ENCODE measurements around the gene KRT9.
"Not testable (repeated sequence)": the region's sequence is repeated elsewhere in the genome, so short reads cannot be mapped to it uniquely, and the experiment has no call there.

The KRT9 gene, protein sequence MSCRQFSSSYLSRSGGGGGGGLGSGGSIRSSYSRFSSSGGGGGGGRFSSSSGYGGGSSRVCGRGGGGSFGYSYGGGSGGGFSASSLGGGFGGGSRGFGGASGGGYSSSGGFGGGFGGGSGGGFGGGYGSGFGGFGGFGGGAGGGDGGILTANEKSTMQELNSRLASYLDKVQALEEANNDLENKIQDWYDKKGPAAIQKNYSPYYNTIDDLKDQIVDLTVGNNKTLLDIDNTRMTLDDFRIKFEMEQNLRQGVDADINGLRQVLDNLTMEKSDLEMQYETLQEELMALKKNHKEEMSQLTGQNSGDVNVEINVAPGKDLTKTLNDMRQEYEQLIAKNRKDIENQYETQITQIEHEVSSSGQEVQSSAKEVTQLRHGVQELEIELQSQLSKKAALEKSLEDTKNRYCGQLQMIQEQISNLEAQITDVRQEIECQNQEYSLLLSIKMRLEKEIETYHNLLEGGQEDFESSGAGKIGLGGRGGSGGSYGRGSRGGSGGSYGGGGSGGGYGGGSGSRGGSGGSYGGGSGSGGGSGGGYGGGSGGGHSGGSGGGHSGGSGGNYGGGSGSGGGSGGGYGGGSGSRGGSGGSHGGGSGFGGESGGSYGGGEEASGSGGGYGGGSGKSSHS

DNA sequence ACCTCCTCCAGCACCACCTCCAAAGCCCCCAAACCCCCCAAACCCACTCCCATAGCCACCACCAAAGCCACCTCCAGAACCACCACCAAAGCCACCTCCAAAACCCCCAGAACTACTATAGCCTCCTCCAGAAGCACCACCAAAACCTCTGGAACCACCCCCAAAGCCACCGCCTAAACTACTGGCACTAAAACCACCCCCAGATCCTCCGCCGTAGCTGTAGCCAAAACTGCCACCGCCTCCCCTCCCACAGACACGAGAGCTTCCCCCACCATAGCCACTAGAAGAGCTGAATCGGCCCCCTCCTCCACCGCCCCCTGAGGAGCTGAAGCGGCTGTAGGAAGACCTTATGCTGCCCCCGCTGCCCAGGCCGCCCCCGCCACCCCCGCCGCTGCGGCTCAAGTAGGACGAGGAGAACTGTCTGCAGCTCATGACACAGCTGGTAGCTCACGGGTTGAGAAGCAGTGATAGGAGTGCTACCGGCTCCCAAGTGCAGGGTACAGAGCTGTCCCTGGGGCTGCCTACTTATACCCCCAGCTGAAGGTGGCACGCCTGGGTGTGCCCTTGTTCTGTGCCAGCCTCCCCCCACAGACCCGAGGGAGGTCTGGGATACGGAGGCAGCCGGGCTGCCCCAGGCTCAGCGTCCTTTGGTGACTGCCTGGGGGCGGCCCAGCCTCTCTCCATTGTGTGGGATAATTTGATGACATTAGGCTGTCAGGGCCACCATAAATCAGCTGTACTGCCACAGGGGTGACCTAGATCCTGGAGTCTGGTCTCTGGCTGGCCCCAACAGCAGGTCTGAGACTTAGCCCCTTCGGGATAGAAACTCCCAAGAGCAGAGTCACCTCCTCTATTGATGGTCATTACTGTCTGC lies at the start of gene KRT9:
TSS of gene KRT9 (minus strand) at position 499 of the 874 bp plus-strand sequence. CDS start at position 432, 67 bp downstream.
- no peak for DNase-seq (ENCODE audit: low read depth in 2 of 2, low spot score in 1 of 2)

DNA sequence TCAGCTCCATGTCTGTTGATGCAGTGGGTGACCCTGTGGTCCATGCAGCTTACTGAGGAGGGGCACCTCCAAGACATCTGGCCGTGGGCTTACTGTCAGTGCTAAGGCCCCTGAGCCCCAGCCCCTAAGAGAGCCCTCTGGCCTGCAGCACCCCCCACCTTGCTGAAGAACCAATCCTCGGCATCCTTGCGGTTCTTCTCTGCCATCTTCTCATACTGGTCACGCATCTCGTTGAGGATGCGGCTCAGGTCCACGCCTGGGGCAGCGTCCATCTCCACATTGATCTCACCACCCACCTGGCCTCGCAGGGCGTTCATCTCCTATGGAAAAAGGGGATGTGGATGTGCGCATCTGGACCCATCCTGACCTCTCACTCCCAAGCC lies 49.6 kb upstream of the KRT9 start:
- not testable (repeated sequence) for DNase-seq (ENCODE audit: low read depth in 2 of 2, low spot score in 1 of 2)

DNA sequence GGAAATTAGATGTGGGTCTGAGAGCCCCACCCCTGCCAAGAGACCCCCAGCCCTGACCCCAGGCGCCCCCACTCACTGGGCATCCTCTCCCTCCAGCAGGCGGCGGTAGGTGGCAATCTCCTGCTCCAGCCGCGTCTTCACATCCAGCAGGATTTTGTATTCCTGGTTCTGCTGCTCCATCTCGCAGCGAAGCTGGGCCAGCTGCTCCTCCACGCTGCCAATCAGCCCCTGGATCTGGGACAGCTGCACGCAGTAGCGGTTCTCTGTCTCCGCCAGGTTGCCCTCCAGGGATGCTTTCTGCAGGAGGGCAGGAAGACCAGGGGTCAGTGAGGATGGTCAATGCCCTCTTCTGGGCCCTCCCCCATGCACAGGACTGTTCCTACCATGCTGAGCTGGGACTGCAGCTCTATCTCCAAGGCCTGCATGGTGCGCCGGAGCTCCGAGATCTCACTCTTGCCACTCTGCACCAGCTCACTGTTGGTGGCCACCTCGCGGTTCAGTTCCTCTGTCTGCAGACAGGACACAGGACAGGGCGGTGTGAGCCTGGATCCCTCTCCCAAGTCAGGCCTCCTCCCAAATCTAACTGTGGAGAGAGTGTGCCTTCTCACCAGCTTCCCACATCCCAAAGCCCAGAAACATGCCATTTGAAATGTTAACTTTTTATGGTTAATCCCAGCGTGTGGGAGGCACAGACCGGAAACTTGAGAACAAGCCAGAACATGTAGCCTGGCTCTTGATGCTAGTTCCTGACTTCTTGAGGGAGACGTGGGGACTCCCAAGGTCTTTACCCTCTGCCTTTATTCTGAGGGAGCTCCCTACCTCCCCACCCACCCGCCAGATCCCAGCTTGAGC lies 49.0 kb upstream of the KRT9 start:
- no peak for DNase-seq (ENCODE audit: low read depth in 2 of 2, low spot score in 1 of 2)

DNA sequence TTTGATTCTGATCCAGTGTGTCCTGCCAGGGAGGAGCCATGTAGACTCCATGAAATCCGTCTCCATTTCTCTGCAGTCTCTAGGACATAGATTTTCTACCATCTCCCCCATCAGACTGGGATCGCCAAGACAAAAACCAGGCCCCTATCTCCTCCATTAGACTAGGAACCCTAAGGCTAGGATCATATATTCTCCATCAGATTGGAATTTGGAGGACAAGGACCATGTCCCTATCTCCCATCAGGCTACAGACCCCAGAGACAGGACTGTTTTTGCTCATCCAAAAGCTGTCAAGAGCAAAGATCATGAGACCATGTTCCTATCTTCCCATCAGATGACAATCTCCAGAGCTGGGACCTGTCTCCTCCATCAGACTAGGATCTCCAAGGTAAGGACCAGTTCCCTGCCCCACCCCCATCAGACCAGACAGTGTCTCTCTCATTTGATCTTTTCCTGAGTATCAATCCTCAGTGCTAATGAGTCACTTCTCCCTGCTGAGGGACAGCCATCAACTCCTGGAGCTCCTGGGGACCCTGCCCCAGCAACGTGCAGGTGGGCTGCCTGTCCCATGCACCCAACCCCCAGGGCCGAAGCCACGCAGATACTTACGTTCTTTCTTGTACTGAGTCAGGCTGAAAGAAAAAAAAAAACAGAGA lies 48.2 kb upstream of the KRT9 start:
- DNase-seq (ENCODE audit: low read depth in 2 of 2, low spot score in 1 of 2): not testable (repeated sequence)

DNA sequence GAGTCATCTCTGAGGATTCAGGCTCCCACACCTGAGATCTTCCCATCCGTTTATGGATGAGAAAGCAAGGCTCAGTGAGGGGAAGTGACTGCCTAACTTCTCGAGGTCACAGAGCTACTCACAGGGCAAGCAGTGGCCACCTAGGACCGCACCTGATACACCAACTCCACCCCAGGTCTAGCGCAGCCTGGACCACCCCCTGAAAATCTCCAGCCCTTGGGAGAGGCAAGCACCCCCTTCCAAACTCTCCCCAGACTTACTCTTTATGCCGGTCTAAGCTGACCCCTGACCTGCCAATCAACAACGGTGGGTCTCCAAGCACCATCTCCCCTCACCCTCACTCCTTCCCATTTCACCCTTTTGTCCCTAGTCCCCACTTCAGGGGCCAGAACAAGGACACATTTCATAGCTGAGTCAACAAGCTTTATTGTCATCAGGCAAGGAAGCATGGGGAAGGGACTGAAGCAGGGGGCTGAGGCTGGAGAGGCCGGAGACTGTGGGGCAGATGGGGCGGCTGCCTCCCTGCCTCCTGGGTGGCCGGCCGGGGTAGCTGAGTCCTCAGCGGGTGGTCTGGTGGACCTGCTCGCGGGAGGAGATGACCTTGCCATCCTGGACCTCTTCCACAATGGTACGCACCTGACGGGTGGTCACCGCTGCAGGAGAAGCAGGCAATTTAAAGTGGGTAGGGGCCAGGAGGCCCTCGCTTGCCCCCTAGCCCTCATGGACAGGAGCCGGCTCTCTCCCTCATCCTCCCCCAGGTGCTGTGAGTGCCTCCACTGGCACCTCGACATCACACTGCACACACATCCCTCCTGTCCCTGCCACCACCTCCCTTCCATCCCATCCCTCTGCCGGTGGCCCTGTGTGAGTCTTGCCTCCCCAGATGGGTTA lies 47.4 kb upstream of the KRT9 start:
- no peak for DNase-seq (ENCODE audit: low read depth in 2 of 2, low spot score in 1 of 2)

DNA sequence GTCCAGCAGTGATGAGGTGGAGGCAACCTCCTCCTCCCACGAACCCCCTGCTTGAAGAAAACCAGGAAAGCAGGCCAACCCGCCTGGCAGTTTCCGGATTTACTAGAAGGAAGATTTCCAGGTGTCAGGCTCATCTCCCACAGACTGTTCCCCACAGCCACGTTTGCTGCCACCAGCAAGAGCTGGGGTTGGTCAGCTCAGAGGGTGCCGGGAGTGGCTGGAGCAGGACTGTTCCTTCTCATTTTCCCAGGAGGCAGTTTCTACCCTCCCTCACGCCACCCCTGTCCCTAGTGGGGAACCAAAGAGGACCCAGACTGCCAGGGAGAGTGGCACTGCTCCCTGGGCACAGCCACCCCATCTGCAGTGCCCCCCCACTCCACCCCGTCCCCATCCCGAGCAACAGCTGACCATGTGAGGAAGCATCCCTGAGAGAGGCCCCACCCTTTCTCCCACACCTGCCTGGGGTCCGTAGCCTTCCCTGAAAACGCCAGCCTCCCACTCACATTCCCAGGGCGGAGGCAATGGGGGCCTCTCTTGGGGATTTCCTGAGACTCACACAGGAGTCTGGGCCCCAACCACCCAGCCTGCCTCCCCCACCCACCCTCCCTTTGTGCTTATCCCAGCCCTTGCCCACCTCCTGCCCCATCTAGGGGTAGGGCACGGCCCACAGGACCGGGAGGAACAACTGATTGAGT lies 46.6 kb upstream of the KRT9 start:
- no peak for DNase-seq (ENCODE audit: low read depth in 2 of 2, low spot score in 1 of 2)

DNA sequence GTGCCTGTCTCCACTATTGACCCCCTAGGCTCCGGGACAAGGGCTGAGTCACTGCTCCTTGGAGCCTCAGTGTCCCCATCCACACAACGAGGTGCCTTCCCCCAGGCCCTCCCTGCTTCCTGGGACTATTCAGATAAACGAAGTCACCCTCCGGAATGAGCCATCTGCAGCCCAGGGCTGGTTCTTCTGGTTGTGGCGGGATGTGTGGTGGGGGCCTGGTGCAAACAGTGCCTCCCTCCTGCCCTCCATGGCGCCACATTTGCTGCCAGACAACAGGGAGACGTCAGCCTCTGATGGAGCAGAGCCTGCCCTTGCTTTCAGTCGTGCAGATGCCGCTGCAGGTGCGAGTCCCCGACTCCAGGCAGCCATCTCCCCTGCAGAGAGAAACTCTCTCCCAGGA lies 45.8 kb upstream of the KRT9 start:
- DNase-seq (ENCODE audit: low read depth in 2 of 2, low spot score in 1 of 2): no peak

DNA sequence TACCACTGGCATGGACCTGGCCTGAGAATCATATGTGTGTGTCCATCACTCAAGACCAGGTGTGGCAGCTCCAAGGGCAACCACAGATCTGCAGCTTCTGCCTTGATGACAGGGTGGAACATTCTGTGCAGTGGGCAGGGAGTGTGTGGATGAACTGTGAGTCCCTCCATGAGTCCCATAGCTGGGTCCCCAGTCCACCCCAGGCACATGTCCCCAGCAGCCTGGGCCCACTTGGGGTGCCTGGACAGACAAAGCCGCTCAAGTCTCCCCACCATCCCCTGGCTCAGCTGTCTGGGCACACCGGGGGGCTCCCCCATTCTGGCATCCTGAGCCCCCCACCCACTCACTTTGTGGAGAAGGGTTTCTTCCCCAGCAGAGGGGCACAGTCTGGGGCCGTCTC lies 45.3 kb upstream of the KRT9 start:
- DNase-seq (ENCODE audit: low read depth in 2 of 2, low spot score in 1 of 2): no peak

DNA sequence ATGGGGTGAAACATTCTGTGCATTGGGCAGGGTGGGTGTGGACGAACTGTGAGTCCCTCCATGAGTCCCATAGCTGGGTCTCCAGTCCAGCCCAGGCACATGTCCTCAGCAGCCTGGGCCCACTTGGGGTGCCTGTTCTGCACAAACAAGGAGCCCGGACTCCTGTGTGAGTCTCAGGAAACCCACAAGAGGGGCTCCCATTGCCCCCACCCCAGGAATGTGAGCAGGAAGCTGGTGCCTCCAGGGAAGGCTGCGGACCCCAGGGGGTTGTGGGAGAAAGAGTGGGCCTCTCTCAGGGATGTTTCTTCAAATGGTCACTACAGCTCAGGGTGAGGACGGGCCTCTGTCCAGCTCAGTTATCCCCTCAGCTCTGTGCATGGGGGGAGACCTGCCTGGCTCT lies 44.6 kb upstream of the KRT9 start:
- not testable (repeated sequence) for DNase-seq (ENCODE audit: low read depth in 2 of 2, low spot score in 1 of 2)

DNA sequence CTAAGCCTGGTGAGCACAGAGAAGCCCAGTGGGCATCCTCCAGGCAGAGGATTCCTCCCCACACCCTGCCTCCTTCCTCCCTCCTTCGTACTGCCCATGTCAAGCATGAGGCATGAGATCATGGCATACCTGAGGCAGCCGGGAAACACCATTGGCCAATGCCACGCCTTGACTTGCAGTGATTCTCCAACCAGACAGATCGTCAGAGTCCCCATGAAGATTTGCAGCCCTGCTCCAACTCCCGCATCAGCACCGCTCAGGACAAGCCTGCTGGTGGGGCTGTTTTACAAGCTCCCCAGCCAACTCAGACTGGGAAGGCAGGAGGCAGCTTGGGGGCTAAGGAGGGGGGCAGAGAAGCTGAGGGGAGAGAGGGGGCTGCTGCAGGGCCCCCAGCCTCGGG lies 43.6 kb upstream of the KRT9 start:
- no peak for DNase-seq (ENCODE audit: low read depth in 2 of 2, low spot score in 1 of 2)

DNA sequence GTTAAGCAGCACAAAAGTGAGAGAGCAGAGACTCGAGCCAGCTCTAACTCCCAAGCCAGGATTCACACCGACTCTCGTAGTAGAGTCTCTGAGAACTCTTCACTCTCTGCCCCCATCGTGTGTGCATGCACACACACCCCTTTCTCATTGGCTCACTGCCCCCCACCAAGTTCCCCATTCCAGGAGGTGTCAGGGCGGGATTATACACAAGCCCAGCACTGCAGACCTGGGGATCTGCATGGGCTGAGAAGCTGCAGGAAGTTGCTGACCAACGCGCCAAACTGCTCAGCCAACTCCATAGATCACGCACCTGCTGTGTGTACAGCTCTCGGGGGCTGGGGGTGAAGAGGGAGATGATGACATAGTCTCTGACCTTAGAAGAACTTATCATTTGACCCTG lies 42.9 kb upstream of the KRT9 start:
- not testable (repeated sequence) for DNase-seq (ENCODE audit: low read depth in 2 of 2, low spot score in 1 of 2)

DNA sequence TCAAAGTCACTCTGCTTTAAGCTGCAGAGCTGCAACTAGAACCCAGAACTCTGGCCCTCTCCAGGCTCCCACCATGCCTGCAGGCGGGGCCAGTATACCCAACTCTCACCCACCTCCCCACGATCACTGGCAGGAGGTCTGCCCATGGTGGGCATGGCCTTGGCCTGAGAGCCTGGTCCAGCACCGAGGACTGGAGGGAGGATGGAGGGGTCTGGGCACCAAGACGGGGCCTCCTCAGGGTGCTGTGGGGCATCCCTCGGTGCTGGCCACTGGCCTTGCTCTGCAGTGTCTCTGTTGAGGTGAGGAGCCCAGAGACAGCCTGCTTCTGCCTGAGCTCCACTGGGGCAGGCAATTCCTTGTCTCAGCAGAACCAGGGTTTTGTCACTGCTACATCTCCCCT lies 42.2 kb upstream of the KRT9 start:
- no peak for DNase-seq (ENCODE audit: low read depth in 2 of 2, low spot score in 1 of 2)

DNA sequence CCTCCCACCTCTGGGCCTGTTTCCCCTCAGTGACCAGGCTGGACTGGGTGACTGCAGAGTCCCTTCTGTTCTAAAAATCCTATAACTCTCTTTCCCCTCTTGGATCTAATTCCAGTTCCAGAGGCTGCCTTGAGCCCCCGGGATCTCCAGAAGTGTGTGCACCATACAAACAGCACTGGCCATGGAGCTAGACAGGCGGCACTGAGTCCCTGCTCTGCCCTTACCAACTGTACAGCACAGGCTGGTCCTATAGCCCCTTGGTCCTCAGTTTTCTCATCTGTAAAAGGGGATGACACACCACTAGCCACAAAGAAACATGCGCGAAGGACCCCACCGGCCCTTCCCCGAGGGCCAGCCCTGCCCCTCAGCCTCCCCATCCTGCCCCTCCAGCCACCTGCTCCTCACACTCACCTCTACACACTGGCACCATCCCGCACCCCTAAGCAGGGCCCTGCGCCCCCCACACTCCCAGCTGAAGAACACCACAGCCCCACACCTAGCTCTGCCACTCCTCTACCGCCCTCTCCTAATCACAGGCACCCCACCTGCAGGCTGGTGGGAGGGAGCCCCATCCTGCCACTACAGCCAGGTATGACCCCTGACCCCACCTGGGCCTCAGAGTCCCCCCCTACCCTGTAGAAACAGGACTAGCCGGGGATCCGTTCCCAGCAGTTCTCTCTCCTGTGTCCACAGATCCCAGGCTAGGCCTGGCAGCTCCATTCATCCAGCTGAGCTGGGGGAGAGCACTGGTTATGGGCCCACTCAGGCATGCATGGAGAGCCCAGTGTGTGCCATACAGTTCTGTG lies 41.6 kb upstream of the KRT9 start:
- no peak for DNase-seq (ENCODE audit: low read depth in 2 of 2, low spot score in 1 of 2)

DNA sequence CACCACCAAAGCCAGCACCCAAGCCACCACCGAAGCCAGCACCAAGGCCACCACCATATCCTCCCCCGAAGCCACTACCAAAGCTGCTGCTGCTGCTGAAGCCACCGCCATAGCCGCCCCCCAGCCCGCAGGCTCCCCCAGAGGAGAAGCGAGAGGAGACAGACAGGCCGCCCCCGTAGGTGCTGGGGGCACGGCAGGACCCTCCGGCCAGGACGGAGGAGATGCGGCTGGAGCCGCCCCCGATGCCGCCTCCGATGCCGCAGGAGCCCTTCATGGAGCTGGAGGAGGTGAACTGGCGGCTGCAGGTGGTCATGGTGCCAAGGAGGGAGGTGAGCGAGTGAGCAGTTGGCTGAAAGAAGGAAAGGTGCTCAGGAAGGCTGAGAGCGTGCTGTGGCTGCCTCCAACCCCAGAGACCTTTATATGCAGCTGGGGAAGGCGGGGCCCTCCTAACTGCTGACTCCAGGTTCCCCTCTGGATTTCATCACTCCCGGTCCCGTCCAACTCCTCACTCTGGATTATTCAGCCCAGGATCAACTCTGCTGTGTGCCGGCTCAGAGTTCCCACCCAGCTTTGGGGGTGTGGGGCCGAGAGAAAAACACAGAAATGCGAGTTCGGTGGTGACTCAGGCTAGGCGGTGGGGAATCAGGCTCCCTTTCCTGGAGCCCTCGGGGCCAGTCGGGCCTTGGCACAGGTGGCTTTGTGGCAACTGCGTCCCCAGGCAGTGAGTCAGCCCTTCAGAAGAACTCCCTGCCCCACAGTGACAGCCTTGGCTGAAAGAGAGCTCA lies 40.7 kb upstream of the KRT9 start, which contains the start of gene KRT16:
TSS of gene KRT16 (minus strand) at position 392 of the 785 bp plus-strand sequence. CDS start at position 313, 79 bp downstream.
- not testable (repeated sequence) for DNase-seq (ENCODE audit: low read depth in 2 of 2, low spot score in 1 of 2)

DNA sequence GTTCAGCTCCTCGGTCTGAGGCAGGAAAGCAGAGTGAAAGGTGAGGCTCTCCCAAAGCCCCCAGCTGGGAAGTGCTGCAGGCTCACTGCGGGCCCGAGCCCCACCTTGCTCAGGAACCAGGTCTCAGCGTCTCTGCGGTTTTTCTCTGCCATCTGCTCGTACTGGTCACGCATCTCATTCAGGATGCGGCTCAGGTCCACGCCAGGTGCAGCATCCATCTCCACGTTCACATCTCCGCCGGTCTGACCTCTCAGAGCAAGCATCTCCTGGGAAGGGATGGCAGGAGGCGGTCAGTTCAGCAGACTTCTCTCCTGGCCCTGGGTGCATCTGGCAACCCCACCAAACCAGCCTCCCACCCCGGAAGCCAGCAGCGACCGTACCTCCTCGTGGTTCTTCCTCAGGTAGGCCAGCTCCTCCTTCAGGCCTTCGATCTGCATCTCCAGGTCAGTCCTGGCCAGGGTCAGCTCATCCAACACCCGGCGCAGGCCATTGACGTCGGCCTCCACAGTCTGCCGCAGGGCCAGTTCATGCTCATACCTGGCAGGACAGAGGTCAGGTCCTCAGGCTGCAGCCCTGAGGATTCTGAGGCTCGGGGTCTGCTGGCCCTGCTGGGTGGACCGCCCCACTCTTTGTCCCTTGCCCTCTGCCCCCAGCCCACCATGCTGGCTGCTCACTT lies 39.2 kb upstream of the KRT9 start:
- DNase-seq (ENCODE audit: low read depth in 2 of 2, low spot score in 1 of 2): no peak

DNA sequence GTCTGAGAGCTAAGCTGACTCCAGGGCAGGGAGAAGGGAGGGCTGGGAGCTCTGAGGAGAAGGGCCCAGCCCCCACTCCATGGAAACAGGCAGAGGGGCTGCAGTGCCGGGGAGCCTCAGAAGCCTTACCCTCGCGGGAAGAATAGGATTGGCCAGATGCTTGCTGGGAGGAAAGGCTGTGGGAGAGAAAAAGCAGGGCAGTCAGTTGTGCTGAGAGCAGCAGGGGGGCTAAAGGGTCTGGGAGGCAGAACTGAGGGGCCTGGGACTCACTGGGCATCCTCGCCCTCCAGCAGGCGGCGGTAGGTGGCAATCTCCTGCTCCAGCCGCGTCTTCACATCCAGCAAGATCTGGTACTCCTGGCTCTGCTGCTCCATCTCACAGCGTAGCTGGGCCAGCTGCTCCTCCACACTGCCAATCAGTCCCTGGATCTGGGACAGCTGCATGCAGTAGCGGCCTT lies 38.2 kb upstream of the KRT9 start:
- not testable (repeated sequence) for DNase-seq (ENCODE audit: low read depth in 2 of 2, low spot score in 1 of 2)

Measured in stimulated activated CD8-positive, alpha-beta memory T cell treated with anti-CD3 and anti-CD28 coated beads, Interleukin-4, amount 100 ng/mL, for 1 hour (primary cell).